Posterior vena cava (tissue), 2 donors: Measurements from ENCODE around the gene RAB7B. TPM values are rescaled to one million over a fixed set of nuclear protein-coding genes. Genes with fewer than 3 reads are reported as not detected.
A peak's percentile ranks its signal among the peaks of the same experiment; 100 is the strongest.
"Not testable (repeated sequence)": the region's sequence is repeated elsewhere in the genome, so short reads cannot be mapped to it uniquely, and the experiment has no call there.

ENCODE experiments used
- DNase-seq: peaks from one replicate; pipeline ENCODE4 v3.0.0-alpha.2; 2020; ENCODE audit warnings: low spot score
- intact Hi-C, 2 donors: fragments of 100-400 bp; cut with DNase I; formaldehyde crosslinking; loops; one replicate each; pipeline versions ENCODE4 v1.14.1 to v1.14.2; 2022 to 2023
- long read RNA-seq, 2 donors: library from polyadenylated mRNA; unstranded; transcript quantifications; one replicate each; pipeline ENCODE4 v2.0.0, GENCODE V29; 2020 to 2021
- total RNA-seq, 2 donors: library from RNA; stranded (reverse); fragmentation: NEBNext Ultra II Directional; extraction: Animal tissue kit (Norgen Biotek cat#: 25700); gene quantifications; one replicate each; pipeline ENCODE4 v1.2.1, GENCODE V29; 2021
- donor health status: DM: yes; HTN: yes; CAD: no.
- donor health status: DM: yes; HTN: yes; CAD: no.

RAB7B gene, protein sequence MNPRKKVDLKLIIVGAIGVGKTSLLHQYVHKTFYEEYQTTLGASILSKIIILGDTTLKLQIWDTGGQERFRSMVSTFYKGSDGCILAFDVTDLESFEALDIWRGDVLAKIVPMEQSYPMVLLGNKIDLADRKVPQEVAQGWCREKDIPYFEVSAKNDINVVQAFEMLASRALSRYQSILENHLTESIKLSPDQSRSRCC
- total RNA-seq = 1 to 10 TPM; 3.2 to 9.2 TPM
- long read RNA-seq, donor 1, partial matches to known transcripts = 2 of 4 reads
- long read RNA-seq, donor 1, other reads (novel, unspliced or antisense) = 1 of 4 reads
- long read RNA-seq, donor 2, partial matches to known transcripts = 1 of 9 reads
- long read RNA-seq, donor 2, other reads (novel, unspliced or antisense) = 2 of 9 reads

DNA sequence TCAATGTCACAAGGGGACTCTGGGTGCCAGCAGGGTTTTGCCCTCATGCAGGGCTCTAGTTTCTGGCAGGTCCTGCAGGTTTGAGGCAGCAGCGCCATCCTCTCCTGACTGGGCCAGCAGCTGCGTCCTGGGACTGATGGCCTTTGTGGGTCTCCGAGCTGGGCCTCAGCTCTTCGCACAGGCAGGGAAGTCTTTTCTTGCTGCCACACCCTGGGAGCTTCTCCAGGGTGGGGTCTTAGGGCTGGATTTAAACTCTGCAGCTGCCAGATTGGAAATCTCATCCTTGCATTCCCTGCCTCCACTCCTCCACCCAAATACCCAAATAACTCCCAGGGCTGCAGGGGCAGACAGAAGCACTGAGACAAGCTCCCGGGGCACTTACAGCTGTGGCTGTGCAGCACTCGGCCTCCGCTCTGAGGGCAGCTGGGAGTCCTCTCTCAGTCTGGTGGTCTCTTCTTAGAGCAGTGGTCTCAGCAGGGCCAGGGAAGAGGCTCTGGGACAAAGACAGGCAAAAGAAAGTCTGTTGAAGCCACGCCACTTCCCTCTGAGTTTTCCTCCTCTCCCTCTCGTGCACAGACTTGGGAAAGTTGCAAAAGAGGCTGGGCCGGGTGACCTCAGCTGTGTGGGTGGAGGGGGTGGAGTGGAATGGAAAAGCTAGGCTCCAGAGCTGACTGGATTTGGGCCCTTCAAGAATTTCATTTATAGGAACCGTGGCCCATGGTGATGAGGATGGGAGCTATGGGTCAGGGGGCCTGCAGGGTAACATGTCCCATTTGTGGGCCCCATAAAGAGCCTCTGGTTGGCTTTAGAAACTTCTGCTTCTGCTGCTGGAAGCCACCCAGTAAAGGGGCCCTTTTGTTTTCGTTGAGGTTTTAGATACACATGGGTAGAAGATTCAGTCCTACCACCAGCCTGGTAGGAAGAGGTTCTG, at the start of gene RAB7B:
Gene RAB7B (minus strand): TSS at position 525 of the 931 bp plus-strand sequence. CDS start 9,260 bp downstream, outside the sequence.
- peak; percentile 89 for DNase-seq
- intact Hi-C loops = no loop called here

DNA sequence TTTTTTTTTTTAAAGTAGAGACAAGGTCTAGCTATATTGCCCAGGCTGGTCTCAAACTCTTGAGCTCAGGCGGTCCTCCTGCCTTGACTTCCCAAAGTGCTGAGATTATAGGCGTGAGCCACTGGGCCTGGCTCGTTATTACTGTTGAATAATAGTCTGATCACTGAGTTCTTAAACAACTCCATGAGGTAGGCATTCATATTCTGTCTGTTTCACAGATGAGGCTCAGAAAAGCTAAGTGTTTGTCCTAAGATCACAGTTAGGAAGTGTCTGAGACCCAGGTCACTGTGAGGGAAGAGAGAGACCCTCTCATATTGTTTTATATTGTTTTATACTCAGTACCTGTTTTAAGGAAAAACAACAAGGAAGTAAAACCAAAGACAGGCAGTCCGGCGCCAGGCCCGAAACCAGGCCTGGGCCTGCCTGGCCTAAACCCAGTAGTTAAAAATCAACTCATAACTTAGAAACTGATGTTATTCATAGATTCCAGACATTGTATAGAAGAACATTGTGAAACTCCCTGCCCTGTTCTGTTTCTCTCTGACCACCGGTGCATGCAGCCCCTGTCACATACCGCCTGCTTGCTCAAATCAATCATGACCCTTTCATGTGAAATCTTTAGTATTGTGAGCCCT, 49.2 kb upstream of the RAB7B start:
- intact Hi-C loops = not testable (repeated sequence)

DNA sequence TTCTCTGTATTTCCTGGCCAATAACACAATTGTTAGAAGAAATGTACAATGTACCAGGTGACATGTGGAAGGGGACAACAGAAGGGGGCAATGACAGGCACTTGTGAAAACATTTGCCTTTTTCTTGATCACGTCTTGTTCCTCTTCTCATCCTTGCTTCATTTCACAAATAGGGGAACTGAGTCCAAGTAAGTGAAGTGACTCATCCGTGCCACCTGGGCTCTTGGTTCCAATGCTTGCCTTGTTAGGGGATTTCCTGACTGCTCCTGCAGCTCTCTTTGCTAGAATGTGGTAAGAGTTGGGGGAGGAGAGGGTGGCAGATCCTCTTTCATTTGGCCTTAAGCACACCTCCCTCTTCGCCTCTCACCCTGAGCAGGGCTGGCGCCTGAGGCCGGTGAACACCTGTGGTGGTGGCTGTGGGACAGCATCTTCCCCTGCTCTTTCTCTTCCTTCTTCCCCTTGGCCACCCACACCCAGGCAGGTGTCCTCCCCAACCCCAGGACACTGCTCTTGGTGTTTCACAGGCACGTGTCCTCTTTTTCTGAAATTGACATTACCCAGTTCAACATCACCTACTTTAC, 47.5 kb upstream of the RAB7B start:
- no peak for DNase-seq
- intact Hi-C loops = no loop called here

More for the DNA sequence above, 49.2 kb upstream of the RAB7B start:
- DNase-seq = not testable (repeated sequence)

DNA sequence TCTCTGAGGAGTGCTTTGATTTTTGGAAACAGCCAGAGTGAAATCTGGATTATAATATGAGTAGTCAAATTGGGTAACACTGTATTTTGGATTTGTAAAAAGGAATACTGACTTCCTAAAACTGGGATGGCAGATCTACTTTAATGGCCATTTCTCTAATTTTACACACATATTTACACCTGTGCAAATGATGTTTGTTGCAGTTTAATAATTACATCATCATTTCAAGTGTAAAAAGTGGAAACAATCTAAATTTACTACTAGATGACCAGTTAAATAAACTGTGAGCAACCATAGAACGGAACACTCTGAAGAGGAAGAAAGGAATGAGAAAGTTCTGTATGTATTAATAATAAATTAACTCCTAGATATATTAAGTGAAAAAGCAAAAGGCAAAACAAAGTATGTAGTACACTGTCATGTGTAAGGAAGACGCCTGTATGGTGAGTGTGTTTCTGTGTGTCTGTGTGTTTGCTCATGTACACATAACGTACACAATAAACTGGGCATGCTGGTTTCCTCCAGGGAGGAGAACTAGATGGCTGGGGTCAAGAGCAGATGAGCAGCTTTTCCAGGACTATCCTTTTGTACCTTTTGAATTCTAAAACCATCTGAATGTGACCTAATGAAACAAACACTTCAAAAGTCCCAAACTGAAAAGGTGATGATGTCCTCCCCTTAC, 46.9 kb upstream of the RAB7B start:
- intact Hi-C loops = no loop called here
- no peak for DNase-seq

DNA sequence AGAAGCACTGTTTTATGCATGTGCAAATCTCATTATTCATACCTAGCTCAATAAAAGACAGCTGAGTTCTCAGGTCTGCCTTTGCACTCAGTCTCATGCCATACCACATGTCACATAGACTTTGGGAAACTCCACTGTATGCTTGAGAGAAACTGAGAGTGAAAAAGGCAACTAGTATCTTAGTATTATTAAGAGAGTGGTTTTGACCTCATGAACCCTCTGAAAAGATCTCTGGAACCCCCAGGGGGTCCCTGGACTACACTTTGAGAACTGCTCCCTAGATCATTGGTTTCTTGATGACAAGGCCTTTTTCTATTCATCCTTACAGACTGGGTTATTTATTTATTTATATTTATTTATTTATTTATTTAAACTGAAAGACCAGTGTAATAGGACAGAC, 46.1 kb upstream of the RAB7B start:
- intact Hi-C loops = no loop called here
- no peak for DNase-seq

DNA sequence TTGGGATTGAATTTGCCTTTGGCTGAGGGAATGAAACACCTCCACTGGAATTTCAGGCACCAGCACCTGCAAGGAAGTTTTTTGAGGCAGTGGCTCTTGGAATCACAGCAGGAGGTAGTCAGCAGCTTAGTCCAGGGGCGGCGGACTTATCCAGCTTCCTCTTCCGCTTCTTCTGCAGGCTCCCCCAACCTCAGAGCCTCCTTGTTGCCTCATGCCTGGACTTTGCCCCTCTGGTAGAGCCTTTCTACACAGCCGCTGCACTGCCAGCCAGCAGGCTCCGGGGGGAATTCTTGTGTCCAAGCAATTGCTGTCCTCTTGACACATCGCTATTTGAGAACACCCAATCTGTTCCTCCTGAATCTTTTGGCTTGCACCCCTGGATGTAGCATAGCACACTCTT, 45.4 kb upstream of the RAB7B start:
- no peak for DNase-seq
- intact Hi-C loops = no loop called here

DNA sequence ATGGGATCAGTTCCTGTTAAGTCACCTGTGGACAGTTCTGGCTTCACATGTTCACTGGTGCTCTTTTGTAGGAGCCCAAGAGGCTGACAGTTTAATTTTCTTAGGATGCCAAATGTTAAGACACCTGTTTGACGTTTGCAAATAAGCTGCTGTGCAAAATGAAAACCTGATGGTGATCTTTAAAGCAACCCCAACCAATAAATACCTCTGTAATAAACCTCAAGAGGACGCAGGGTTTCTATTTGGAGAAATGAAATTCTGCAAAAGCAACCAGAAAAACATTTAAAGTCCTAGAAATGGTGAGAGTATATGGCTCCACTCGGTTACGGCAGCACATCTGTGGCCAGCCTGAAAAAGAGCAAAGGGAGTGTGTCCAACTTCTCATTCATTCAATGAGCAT, 44.1 kb upstream of the RAB7B start:
- DNase-seq = no peak
- intact Hi-C loops = no loop called here

DNA sequence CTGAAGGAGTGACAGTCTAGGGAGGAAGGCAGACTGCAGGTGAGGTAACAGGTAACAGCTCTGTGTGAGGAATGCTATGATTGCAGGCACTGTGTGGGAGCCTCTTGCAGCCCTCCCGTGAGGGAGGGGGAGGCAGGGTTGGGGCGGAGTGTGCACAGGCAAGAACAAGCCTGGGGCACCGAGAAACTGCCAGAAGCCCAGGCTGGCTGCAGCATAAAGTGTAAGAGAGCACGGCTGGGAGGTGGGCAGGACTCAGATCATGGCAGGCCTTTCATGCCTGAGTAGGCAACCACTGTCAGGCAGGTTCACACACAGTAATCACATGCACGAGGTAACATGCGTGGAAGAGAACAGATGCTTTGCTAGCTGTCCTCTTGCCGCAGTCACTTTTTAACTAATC, 38.4 kb upstream of the RAB7B start:
- intact Hi-C loops = no loop called here
- DNase-seq = no peak

DNA sequence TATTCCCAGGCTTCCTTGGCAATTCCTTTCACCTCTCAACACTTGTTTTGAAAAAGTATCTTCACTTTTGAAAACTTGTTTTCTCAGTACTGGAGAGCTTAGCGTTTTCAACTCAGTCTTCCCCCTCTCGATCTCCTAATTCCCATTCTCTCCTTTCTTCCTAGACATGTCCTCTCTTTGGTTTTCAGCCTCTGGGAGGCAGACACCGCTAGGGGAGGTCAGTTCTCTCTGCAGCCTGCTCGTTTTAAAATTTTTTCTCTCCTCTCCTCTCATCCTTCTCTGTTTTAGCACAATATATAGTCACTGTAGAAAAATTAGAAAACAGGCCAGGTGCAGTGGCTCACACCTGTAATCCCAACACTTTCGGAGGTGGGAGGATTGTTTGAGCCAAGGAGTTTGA, 37.1 kb upstream of the RAB7B start:
- DNase-seq = no peak
- intact Hi-C loops = no loop called here

DNA sequence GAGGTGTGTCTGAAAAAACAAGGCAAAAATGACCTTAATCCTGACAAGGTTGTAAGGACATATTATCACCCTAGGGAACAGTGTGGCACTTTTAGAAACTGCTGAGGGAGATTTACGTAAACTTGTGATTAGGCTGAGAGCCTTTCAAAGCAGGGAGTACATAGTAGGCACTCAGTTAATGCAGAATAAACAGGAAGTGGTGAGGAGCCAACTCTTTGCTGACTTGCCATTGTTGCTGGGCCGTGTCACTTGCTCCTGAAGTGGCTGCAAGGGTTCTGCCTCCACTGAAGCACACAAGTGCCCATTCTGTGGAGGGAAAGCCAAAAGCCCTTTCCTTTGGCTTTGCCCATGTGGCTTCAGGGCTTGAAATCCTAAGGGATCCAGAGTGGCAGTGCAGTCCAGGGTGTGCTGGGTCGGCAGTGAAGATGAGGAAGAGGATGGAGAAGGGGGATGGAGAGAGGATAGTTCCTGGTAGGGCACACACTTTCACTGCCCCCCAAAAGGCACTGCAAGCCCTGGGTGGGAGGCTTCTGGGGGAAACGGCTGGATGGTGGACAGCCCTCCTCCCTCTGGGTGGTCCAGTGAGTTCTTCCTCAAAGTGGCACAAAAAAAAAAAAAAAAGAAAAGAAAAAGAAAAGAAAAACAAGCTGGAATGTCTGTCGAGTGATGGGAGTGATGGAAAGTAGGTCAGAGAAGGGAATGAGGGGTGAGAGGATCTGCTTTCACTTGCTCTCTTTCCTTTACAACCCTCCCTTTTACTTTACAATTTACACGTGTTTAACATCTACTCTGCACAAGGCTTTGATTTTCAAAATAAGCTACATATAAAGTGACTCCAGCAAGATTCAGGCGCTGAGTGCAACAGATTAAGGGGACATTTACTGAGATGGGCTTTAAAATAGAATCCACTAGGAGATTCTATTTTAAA, 36.1 kb upstream of the RAB7B start:
- intact Hi-C loops = no loop called here

DNA sequence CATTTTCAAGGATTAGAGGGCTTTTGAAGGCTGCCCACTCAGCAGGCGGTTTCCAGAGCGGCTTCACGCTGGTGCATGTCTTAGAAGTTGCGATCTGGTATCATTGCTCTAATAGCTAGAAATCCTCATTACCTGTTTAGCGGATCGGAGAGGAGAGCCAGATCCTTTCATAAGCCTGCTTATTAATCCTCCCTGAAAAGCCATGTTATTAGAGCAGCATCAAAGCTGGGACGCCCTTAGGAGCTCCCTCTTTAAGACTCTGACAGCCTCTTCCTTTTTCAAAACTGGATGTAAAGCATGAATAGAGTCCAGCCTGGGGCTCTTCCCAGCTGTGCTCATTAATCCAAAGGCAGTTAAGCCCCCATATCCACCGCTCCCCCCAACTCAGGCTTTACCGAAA, 34.4 kb upstream of the RAB7B start:
- no peak for DNase-seq
- intact Hi-C loops = no loop called here

More for the DNA sequence above, 36.1 kb upstream of the RAB7B start:
- no peak for DNase-seq

DNA sequence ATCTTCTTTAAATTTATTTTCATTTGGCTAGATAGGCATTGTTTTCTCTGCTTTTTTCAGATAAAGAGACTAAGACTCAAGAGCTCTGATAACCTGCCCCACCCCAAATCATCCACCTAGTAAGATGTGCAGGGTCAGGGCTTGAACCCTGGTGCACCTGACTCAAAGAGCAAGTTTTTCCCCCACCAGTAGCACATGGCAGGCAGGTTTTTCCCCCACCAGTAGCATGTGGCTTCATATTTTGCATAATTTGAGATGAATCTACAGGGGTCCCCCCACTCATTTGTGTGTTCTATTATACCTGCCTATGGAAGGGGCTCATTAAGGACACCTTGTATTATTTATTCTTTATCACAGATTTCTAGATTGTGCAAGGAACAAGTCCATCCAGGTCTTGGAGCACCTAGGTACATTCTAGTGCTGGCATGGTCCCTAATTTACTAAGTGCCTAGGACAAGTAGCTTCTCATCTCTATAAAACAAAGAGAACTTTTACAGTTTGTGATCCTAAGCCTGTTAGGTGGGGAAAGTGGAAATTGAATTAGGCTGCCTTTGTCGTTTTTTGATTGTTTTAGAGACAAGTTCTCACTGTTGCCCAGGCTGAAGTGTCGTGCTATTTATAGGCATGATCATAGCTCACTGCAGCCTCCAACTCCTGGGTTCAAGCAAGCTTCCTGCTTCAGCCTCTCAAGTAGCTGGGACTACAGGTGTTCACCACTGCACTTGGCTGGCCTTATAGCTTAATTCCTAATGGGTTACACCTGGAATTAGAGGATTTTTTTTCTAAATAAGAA, 33.7 kb upstream of the RAB7B start:
- intact Hi-C loops = no loop called here
- no peak for DNase-seq

DNA sequence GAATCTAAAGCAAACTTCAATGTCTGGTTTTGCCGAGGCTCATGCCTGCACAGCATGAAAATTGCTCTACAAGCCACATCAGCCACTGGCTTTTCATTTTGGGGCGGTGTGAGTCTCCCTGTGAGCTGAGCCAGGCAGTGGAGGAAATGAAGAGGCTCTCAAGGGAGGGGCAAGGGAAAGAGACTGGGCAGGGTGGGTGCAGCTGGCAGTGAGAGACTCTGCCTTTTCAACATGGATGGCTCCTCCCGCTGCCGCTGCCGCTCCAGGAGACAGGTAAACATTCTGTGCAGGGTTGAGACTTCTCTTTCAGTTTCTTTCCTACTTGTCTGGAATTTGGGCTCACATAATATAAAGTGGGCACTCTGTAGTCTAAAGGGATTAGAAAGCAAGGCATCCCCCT, 31.8 kb upstream of the RAB7B start:
- intact Hi-C loops = no loop called here
- no peak for DNase-seq

DNA sequence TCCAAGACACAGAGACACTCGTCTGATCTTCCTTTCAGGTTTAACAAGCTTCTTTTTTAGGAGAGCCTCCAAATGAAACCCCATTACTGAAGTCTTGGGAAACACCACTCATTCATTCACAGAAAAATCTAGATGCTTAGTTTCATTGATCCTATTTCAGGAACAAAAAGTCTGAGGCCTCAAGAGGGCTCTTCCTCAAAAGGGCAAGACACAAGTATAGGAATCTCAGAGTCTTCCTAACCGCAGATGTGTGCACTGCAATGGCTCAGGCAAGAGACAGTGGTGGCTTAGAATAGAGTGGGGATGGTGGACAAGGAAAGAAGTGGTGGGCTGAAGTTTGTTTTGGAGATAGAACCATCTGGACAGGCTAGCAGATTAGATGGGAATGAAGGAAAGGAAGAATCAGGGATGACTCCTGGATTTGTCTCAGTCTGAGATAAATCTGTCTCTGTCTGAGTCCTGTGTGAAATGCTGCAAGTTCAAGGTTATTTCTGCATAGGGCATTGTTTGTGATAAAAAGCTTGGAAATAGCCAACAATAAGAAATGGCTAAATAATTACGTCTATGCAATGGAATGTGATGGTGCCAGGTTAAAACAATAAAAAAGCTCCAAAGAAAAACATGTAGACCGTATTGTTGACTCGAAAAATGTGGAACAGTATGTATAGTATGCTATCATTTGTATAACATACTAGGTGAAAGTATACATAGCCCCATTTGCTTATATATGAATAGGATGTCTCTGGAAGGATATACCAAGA, 29.4 kb upstream of the RAB7B start:
- no peak for DNase-seq
- intact Hi-C loops = no loop called here

DNA sequence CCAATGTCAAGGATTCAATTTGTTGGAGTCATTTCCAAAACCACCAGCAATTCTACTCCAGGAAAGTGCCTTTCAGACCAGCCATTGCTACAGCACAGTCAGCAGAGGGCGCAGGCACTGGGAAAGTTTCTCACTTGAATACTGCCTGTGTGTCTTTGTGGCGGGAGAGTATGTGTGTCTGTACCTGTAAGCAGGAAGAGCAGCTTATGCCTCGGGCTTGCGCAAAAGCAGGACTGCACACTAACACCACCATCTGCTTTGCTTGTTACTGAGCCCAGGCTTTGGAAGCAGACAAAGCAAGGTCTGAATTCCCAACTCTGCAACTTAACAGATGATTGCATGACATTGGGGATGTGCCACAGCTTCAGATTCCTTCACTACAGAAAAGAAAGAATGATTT, 27.5 kb upstream of the RAB7B start:
- intact Hi-C loops = loop anchor here in 1 of 2 donors (1.0 kb wide), 1 partner anchor 13 kb away; no protein-coding TSS in a partner anchor
- DNase-seq = peak; percentile 86

DNA sequence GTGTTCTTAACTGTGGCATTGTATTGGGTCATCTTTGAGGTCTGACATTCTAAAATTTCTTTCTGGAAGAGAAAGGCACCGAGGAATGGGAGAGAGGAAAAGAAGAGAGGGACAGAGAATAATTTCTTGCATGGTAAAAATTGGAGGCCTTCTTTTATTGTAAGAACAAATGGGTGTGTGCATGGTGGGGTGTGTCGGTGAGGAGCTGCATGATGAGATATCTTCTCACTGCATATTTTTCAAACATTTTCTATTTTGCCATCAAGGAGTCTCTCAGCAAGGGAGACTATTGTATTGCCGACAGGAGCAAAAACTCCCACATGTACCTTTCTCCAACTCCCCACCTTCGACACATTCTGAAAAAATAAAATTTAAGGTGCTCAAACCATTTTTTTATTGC, 27.0 kb upstream of the RAB7B start:
- intact Hi-C loops = loop anchor here in 1 of 2 donors (1.0 kb wide), 1 partner anchor 13 kb away; no protein-coding TSS in a partner anchor
- DNase-seq = no peak
